CD4-positive, alpha-beta T cell treated with Interleukin-15 for 4 hours (primary cell): Measurements from ENCODE around the gene FAM83F.

Experiments used
- DNase-seq: peaks from one replicate; pipeline ENCODE4 v3.0.0-alpha.2; 2020; ENCODE audit warnings: low spot score

The FAM83F gene

GRCh38 chr22:39994566-39995392 is at the start of gene FAM83F:
FAM83F (plus strand) TSS chr22:39994954; CDS start chr22:39995043, 89 bp downstream.
- DNase-seq = no peak

- no peak for DNase-seq
These were observed 48.6 kb upstream of the FAM83F start for GRCh38 chr22:39946126-39946502.

- no peak for DNase-seq
These were observed 48.1 kb upstream of the FAM83F start for GRCh38 chr22:39946503-39947219.

- no peak for DNase-seq
These were observed 47.2 kb upstream of the FAM83F start for GRCh38 chr22:39947220-39948216.

GRCh38 chr22:39949964-39950737 is 44.6 kb upstream of the FAM83F start:
- no peak for DNase-seq

GRCh38 chr22:39951603-39952293 is 43.0 kb upstream of the FAM83F start:
- DNase-seq = peak; percentile 33

GRCh38 chr22:39952347-39952746 is 42.4 kb upstream of the FAM83F start:
- DNase-seq = no peak

GRCh38 chr22:39953101-39953500 is 41.7 kb upstream of the FAM83F start:
- no peak for DNase-seq

- no peak for DNase-seq
These were observed 40.1 kb upstream of the FAM83F start for GRCh38 chr22:39954584-39955055.

- no peak for DNase-seq
These were observed 39.1 kb upstream of the FAM83F start for GRCh38 chr22:39955675-39956074.

- DNase-seq = no peak
These were observed 37.7 kb upstream of the FAM83F start for GRCh38 chr22:39956932-39957664.

GRCh38 chr22:39958009-39958711 is 36.6 kb upstream of the FAM83F start:
- no peak for DNase-seq

- no peak for DNase-seq
These were observed 35.7 kb upstream of the FAM83F start for GRCh38 chr22:39958949-39959639.

GRCh38 chr22:39959640-39960447 is 34.9 kb upstream of the FAM83F start, which contains the start of gene TMA7B:
TMA7B (plus strand) TSS chr22:39960397; CDS start chr22:39964375, 3,978 bp downstream.
- peak; percentile 31 for DNase-seq

- DNase-seq = peak; percentile 79
These were observed 33.7 kb upstream of the FAM83F start for GRCh38 chr22:39960791-39961746.

- DNase-seq = no peak
These were observed 32.7 kb upstream of the FAM83F start for GRCh38 chr22:39962071-39962470.
